HG02571 (cell line): ENCODE data around the gene SFXN2.

Experiments
- ATAC-seq: cut with Tn5 transposase; IDR thresholded peaks from one replicate; pipeline ENCODE4 v1.9.1; 2021; ENCODE audit warnings: mild to moderate bottlenecking, moderate library complexity; ENCODE audit not compliant: unreplicated experiment

SFXN2 gene

DNA sequence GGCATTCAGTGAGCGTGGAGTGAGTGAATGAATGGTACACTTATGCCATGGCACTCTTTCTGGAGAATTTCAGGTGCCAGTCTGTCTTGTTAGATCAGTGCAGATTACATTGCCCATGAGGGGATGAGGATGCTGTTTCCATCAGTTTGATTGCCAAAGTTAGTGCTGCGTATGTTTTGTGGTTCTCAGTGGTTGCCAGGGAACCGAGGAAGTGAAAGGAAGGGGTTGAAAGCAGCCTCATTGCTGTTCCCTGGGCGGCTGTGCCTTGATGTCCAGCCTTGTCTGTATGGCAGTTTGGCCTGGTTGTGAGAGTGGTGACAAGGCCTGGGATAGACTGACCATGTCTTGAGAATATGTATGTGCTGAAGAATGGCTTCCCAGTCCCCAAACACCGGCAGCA, 59.5 kb downstream of the SFXN2 start:
- ATAC-seq: no peak

- no peak for ATAC-seq
Observed at GRCh38 chr10:102775201-102775934, 60.9 kb downstream of the SFXN2 start.

GRCh38 chr10:102775935-102776669, 61.7 kb downstream of the SFXN2 start:
- no peak for ATAC-seq

GRCh38 chr10:102776779-102777456, 62.5 kb downstream of the SFXN2 start:
- ATAC-seq: no peak

DNA sequence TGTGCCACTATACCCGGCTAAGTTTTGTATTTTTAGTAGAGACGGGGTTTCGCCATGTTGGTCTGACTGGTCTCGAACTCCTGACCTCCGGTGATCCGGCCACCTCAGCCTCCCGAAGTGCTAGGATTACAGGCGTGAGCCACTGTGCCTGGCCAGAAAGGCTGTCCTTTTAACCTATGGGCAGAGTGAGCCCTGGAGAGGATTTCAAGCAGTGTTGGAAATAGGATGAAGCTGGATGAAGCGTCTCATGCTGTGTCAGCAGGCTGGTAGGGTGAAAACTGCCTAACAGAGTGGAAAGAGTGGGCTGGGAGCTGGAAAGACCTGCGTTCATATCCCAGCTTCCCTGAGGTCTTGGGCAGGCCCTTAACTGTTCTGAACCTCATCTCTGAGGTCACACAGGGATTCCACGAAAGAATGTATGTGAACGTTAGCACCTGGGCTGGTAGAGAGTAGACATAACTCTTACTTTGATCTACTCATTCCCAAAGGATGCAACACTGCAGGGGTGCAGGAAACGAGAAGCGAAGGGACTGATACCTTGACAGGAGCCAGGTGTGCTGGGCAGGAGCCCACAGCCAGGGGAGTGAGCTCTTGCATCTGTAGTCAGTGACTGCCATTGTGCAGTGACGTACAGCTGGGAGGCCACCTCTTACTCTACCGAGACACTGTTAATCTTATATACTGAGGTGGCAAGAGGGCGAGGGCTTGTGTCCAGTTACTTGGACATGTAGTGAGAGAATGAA, 63.4 kb downstream of the SFXN2 start:
- ATAC-seq: no peak

- ATAC-seq: no peak
Observed at GRCh38 chr10:102778781-102779180, 64.3 kb downstream of the SFXN2 start.

DNA sequence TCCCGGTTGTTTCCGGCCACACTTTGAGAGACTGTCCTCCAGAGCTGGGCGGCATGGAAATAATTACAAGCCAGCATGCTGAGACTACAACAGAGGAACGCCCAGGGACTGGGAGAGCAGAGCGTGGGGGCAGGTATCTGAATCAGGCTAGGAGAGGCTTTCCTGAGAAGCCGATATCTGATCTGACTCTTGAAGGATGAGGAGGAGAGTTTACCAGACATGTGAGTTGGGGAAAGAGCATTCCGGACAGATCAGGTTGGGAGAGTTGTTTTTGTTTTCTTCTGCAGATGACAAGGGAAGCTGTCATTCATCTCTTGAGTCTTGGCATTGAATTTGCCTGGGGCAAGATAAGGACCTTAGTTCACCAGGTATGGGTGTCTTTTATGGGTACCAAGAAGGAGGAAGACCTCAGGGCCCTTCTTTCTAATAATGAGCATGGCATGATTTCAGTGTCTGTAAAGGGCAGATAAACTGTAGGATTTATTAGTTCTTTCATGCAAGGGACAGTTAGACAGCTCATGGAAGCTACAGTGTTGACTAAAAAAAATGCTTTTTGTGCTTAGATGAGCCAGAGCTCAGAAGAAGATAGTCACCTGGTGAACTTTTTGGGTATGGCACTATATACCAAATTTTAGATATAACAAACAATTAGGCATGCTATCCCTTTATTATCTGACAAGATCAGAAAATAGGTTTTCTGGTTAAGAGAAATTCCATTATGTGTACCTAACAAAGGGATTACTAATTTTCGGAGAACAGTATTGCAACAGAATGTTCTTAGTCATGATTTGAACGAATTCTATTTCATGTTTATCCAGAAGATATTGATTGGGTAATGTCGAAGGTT, 65.5 kb downstream of the SFXN2 start:
- ATAC-seq: no peak

GRCh38 chr10:102780527-102780808, 66.0 kb downstream of the SFXN2 start:
- ATAC-seq: no peak

GRCh38 chr10:102781090-102781920, 66.9 kb downstream of the SFXN2 start:
- no peak for ATAC-seq

- no peak for ATAC-seq
Observed at GRCh38 chr10:102781921-102782557, 67.6 kb downstream of the SFXN2 start.

DNA sequence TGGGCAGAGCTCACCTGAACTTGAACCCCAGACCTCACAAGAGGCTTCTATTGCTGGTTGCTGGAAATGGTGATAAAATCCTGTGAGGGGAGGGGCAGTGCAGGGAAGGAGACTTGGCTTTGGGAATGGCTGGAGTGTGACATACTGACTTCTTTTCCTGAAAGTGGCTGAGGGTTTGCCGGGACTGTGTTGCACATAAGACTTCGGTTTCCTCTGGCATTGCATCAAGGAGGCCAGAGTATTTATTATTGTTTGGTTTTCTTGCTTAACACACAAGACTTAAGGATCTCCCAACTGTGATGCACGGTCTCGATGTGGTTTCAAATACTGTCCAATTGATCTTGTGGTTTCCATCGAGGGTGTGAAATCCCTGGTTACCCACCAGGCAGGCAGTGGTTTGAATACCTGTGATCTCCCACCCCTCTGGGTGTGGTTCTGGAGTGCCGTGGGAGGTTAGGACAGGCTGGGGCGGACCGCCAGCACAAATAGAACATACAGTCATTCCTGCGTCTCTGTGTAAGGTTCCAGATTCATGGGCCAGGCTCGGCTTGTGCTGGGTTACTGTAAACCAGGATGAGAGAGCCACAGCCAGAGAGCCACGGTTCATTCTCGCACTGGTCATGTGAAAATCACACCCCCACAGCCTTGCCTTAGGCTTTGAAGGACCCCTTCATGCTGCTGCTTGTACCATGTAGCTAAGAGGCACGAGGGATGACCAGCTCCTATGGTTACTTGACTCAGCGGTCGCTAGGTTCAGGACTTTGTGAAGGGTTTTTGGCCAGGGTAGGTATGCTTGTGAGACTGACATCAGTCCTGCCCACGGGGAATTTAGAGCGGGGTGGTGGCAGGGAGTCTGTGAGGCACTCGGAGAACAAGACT, 68.5 kb downstream of the SFXN2 start:
- no peak for ATAC-seq

- no peak for ATAC-seq
Observed at GRCh38 chr10:102783568-102783967, 69.1 kb downstream of the SFXN2 start.

DNA sequence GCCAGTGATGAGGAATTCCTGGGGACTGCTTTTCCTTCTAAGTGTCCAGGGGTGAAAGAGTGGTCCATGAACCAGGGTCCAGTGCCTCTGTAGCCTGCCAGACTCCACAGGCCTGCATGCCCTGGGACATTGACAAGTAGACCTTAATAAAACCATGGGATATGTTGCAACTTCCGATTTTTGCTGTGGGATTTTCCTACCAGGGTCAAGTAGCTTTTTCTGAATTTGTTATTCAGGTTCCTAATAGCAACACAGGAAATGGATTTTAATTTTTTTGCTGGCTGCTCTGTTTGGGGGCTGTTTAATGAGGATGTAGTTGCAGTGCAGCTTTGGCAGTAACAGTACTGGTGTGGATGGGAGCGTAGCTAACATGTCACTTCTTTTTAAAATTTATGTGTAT, 71.4 kb downstream of the SFXN2 start:
- no peak for ATAC-seq

GRCh38 chr10:102791754-102792395, 77.4 kb downstream of the SFXN2 start:
- ATAC-seq: no peak
